ENCODE results near the gene ST7L. TPM values are rescaled to one million over a fixed set of nuclear protein-coding genes. Genes with fewer than 3 reads are reported as not detected.
"Not testable (repeated sequence)": the region's sequence is repeated elsewhere in the genome, so short reads cannot be mapped to it uniquely, and the experiment has no call there.

Gene ST7L, protein sequence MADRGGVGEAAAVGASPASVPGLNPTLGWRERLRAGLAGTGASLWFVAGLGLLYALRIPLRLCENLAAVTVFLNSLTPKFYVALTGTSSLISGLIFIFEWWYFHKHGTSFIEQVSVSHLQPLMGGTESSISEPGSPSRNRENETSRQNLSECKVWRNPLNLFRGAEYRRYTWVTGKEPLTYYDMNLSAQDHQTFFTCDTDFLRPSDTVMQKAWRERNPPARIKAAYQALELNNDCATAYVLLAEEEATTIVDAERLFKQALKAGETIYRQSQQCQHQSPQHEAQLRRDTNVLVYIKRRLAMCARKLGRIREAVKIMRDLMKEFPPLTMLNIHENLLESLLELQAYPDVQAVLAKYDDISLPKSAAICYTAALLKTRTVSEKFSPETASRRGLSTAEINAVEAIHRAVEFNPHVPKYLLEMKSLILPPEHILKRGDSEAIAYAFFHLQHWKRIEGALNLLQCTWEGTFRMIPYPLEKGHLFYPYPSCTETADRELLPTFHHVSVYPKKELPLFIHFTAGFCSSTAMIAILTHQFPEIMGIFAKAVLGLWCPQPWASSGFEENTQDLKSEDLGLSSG
- 10 to 100 TPM; 26.0 to 33.4 (median 28.4) TPM for polyA plus RNA-seq (ENCODE audit: insufficient read length in 4 of 4)

DNA sequence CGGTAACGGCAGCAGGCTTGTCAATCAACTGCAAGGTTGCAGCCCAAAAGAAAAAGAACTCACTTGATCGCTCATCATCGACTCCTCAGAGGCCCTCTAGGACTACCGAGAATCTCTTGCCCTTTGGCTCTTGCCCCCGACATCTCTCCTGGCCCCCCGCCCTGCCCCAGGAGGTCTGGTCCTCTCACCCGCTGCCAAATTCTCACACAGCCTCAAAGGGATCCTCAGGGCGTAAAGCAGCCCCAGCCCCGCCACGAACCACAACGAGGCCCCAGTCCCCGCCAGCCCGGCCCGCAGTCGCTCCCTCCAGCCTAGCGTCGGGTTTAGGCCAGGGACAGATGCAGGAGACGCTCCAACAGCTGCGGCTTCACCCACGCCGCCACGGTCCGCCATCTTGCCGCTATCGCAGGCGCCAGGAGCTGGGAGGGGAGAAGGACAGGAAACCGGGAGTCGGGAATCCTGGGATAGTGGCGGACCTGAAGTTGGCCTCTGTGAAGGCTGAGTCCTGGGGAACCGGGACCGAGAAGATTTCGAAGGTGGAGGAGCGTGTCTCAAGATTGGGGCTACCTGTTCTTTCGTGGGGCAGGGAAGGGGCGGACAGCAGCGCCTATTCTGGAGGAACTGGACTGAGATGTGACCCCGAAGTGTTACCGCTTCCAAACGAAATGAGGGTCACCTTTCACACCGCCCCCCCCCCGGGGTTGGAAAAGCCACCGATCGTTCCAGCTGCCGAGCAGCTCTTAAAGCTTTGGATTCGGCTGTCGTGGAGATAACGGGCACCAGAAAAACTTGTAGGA, at the start of gene ST7L:
Gene ST7L, minus strand, starts transcription at position 421 of the 797 bp plus-strand sequence. Its CDS starts 28 bp downstream, at position 393.
- DNase-seq (ENCODE audit: low read depth in 4 of 4, low spot score in 2 of 4): peak in 3 of 4 donors; percentile 49 to 75 (median 71)

DNA sequence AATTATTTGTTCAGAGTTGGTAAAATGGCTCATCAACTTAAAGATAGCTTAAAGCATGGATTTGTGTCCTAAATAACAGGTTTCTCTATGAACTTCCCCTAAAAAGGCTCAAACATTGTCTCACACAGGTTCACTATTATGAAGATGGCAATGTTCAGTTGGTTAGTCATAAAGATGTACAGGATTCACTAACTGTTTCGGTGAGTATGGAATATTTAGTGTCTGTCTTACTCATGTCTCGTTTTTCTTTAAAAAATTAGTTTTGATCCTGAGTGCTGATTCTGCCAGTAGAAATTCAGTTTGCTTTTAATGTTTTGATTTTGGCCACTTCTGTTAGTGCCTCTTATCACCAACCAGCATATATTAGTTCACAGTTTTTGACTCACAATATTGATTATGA, 48.0 kb upstream of the ST7L start:
- DNase-seq (ENCODE audit: low read depth in 4 of 4, low spot score in 2 of 4): no peak

DNA sequence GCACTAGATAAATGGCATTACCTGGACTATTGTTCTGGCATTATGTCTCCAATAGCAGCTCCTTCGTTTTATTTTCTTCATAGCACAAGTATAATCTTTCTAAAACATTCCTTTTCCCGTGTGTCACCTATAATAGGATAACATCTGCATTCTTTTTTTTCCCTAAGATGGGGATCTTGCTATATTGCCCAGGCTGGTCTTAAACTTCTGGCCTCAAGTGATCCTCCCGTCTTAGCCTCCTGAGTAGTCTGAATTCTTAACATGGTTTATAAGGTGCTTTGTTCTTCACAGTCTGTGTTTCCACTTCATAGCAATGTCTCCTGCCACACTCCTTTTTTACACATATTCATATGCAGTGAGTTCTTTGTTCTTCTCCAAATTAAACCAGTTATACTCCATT, 46.9 kb upstream of the ST7L start:
- DNase-seq (ENCODE audit: low read depth in 4 of 4, low spot score in 2 of 4): no peak

DNA sequence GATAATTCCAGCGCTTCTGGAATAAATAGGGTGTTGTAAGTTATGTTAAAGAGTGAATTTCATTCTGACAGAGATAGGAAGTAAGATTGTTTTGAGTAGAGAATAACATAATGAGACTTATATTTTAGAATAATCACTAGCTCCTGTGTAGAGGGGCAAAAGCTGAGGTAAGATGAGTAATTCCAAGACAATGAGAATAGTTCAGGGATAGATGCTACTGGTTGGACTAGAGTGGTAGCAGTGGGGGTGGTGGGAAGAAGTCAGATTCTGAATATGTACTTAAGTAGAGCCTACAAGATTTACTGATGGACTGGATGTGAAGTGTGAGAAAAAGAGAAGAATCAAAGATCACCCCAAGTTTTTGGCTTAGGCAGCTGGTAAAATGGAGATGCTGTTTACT, 32.3 kb upstream of the ST7L start:
- DNase-seq (ENCODE audit: low read depth in 4 of 4, low spot score in 2 of 4): no peak

DNA sequence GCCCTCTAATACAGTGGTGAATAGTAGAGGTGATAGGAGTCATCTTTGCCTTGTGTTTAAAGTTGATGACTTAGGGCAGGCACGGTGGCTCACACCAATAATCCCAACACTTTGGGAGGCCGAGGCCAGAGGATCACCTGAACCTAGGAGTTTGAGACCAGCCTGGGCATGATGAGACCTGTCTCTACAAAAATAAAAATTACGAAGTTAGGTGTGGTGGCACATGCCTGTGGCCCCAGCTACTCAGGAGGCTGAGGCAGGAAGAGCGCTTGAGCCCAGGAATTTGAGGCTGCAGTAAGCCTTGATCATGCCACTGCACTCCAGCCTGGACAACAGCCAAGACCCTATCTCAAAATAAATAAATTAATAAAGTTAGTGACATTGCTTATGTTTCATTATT, 27.3 kb upstream of the ST7L start:
- DNase-seq (ENCODE audit: low read depth in 4 of 4, low spot score in 2 of 4): no peak

DNA sequence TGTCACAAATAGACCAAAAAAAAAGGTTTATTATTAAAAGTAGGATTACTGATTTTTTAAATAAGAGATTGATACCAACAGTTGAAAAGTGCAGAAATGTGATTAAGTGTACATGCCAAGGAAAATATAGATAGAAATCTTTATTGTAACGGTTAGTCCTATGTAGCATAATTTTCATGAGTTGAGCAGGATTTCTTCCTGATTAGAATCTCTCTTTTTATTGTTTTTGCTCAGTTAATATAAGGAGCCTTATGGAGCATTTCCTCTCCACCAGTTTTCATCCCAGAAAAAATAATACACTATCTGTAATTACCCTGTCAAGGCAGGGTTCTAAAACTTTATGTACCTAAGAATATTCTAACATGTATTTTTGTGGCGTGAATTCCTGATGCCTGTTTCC, 24.1 kb upstream of the ST7L start:
- DNase-seq (ENCODE audit: low read depth in 4 of 4, low spot score in 2 of 4): no peak

DNA sequence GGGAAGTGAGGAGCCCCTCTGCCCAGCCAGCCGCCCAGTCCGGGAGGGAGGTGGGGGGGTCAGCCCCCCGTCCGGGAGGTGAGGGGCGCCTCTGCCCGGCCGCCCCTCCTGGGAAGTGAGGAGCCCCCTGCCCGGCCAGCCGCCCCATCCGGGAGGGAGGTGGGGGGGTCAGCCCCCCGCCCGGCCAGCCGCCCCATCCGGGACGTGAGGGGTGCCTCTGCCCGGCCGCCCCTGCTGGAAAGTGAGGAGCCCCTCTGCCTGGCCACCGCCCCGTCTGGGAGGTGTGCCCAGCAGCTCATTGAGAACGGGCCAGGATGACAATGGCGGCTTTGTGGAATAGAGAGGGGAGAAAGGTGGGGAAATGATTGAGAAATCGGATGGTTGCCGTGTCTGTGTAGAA, 21.5 kb upstream of the ST7L start:
- DNase-seq (ENCODE audit: low read depth in 4 of 4, low spot score in 2 of 4): not testable (repeated sequence)

DNA sequence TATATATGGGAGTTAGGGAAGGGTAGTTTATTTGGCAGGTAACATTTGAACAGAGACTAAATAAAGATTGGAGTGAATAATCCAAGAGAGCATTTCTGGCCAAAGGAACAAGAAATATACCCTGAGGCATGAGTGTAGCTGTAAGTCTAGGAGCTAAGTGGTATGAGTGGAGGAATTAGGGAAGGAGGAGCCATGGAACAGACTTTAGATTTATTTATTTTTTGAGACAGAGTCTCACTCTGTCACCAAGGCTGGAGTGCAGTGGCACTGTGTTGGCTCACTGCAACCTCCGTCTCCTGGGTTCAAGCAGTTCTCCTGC, 19.1 kb upstream of the ST7L start:
- no peak for DNase-seq (ENCODE audit: low read depth in 4 of 4, low spot score in 2 of 4)

DNA sequence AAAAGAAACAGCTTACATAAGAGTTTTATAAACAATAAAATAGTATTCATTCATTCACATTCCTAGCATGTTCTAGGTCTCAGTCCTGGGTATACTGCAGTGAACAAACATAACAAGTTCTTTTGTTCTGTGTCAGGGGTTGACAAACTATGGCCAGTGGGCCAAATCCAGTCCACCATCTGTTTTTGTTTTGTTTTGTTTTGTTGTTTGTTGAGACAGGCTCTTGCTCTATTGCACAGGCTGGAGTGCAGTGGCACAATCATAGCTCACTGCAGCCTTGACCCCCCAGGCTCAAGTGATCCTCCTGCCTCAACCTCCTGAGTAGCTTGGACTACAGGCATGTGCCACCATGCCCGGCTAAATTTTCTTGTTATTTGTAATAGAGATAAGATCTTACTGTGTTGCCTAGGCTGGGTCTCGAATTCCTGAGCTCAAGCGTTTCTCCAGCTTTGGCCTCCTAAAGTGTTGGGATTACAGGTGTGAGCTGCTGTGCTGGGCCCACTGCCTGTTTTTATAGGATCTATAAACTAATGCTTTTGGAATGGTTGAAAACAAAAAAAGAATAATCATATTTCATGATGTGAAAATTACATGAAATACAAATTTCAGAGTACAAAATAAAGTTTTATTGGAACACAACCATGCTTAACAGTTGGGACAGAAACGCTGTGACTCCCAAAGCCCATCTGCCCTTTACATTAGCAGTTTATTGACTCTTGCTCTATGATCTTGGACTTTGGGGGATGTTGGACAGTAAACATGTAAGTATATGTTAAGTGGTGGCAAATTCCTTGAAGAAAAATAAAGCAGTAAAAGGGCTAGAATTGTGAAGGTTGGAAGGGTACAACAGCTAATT, 18.5 kb upstream of the ST7L start:
- DNase-seq (ENCODE audit: low read depth in 4 of 4, low spot score in 2 of 4): no peak

DNA sequence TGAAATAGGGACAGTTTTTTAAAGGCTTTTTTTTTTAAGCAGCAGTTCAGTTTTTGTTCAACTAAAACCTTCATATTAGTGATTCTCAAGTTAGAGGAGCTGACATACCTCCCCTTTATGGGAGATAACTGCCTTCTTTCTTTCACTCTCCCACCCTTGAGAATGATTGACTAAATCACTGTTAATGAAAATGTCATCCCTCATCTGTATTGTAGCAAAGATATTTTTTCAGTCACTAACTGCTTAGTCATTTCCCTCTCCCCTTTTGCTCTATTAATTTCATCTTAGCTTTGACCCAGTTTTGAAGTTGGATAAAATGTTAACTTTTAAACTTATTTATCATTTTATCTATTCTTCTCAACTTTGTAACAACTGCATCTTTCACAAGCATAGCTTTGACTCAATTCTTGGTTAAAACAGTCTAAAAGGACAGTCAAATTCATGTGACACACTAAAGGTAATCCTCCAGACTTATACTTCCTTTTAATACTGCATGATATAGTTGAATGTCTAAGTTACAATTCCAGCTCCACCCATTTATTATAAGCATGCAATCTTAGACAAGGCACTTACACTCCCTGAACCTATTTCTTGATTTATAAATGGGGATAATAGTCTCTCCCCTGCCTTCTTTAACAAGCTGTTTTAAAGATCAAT, 17.8 kb upstream of the ST7L start:
- no peak for DNase-seq (ENCODE audit: low read depth in 4 of 4, low spot score in 2 of 4)

DNA sequence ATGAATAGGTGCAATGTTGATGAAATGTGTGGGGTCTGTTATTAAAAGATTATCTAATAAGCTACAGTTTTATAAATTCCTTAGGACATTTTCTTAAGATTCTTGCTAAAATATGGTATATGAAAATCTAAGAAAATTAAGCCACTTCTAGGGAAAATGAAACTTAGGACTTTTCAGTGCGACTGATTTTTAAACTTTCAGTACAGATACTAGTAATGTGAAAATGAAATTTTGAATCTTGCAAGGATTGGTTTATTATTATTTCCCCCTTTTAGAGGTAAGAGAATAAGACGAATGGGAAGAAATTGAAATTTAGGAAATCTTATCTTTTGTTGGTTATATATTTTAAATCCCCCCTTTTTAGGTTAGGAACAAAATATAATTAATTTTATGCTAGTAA, 17.1 kb upstream of the ST7L start:
- DNase-seq (ENCODE audit: low read depth in 4 of 4, low spot score in 2 of 4): no peak

DNA sequence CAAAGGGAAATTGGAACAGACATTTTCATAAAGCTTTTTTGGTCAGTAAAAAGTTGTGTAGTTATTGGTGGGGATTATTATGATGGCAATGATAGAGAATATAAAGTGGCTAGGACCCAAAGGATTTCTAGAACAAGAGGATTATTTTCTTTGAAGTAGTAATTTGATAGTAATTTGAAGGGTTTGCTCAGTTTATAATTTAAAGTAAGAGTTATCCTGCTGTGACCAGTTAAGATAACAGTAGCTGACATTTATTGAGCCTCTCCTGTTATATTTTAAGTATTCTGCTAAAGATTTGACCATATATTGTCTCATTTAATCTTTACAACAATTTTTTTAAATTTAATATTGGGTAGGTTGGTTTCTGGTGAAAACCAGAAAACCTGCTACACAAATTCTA, 15.4 kb upstream of the ST7L start:
- no peak for DNase-seq (ENCODE audit: low read depth in 4 of 4, low spot score in 2 of 4)

DNA sequence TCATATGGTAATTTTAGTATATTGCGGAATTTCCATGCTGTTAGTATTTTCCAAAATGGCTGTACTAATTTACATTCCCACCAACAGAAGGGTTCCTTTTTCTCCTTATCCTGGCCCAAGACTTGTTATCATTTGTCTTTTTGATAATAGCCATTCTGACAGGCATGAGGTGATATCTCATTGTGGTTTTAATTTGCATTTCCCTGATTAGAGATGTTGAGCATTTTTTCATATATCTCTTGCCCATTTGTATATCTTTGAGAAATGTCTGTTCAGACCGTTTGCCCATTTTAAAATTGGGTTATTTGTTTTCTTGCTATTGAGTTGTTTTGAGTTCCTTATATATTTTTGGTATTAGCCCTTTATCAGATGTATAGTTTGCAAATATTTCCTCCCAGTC, 14.7 kb upstream of the ST7L start:
- DNase-seq (ENCODE audit: low read depth in 4 of 4, low spot score in 2 of 4): no peak

DNA sequence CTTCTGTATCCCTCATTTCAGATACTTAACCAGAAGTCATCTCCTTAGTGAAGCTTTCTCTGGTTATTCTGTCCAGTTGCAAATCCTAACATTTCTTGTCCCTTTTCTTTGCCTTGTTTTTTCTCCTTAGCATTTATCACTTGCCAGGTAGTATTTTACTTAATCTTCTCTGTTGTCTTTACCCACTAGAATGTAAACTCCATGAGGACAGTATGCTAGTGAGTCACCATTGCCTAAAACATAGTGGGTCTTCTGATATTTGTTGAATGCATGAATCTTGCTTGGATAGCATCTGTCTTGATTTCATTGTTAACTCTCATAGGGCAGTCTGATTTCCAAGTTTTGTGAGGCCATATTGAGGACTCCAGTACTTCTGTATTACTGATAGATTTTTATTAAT, 10.3 kb upstream of the ST7L start:
- no peak for DNase-seq (ENCODE audit: low read depth in 4 of 4, low spot score in 2 of 4)

DNA sequence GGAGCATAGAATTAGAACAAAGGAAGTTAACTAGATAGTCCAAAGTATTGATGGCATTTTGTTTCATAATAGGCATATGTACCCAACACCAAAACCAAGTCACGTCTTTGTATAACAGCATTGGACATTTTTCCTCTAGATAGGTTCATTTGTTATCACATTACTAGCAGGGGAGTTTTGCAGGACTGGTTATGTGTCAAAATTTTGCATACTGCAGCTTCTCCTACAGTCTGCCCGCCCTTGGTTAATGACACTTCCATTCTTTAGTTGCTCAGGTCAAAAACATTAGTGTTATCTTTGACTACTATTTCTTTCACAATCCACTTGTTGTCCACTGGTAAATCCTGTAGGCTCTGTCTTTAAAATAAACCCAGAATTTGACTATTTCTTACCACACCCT, 9.6 kb upstream of the ST7L start:
- no peak for DNase-seq (ENCODE audit: low read depth in 4 of 4, low spot score in 2 of 4)

DNA sequence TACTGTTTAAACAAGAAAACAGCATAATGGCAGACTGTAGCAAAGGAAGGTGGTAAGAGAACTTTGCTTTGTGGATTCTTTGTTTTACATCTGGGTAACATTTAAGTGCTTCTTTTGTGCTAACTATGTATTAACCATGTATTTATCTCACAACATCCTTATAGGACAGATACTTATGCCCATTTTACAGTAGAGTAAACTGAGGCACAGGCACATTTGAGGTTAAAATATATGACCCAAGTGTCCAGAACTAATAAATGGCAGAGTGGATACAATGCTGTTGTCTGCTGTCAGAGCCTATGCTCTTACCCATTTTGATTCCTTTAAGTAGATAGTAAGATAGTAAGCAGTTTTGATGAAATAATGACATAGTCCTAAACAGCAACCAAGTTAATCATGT, 7.9 kb upstream of the ST7L start:
- no peak for DNase-seq (ENCODE audit: low read depth in 4 of 4, low spot score in 2 of 4)

DNA sequence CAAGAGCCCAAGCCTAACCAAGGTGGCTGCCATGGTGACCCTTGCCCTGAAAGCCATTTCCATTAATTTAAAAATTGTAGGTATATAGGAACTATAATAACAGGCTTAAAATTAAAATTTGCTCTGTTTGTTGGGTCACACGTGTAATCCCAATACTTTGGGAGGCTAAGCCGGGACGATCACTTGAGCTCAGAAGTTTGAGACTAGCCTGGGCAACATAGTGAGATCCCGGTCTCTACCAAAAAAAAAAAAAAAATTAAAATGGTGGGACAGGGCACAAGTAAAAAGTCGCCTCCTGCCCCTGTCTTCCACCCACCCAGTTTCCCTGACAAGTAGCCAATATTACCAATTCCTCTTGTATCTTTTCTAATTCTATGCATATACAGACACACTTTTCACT, 7.3 kb upstream of the ST7L start:
- DNase-seq (ENCODE audit: low read depth in 4 of 4, low spot score in 2 of 4): no peak

DNA sequence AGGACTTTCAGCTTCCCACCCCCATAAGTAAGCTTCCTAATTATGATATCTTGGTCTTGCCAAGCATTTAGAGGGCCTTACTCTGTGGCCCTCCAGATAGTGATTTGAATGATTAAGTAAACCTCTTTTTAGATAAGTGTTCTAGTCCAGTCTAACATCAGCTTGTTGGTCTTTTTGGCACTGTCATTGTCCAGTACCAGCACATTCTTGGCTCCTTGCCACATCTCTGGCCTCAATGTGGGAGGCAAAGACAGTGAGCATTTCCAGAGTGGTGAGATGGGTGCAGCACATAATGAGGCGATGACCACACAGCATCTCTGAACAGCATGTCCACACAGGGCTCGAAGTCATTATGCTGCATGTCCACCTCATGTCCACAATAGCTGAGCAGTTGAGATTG, 6.8 kb upstream of the ST7L start:
- no peak for DNase-seq (ENCODE audit: low read depth in 4 of 4, low spot score in 2 of 4)

DNA sequence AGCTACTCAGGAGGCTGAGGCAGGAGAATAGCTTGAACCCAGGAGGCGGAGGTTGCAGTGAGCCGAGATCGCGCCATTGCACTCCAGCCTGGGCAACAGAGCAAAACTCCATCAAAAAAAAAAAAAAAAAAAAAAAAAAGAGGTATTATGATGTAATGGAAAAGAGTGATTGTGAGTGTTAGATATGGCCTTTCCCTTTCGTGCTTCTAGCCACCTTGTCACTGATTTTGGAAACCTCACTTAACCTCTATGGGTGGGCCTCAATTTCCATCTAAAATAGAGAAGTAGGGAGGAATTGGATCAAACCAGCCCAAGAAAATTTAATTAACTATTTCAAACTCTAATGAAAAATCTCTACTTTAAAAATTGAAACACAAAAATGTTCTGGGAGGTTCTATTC, 5.6 kb upstream of the ST7L start:
- DNase-seq (ENCODE audit: low read depth in 4 of 4, low spot score in 2 of 4): not testable (repeated sequence)

DNA sequence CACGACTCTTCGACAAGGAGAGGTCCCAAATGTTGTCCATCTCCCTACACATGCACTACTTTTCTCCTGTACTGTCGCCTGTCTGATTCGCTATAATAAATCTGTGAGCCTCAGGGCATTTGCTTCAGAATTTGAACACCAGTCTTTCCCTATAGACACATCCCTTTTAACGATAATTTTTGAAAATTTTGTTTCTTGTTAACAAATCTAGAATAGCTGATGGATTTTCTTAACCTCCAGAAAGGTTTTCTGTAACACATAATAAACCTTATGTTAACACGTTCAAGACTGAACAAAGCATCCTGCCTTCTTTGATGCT, 1.4 kb upstream of the ST7L start:
- peak in 2 of 4 donors; percentile 17 to 21 for DNase-seq (ENCODE audit: low read depth in 4 of 4, low spot score in 2 of 4)
